Stimulated activated CD8-positive, alpha-beta memory T cell treated with anti-CD3 and anti-CD28 coated beads, Interleukin-7, amount 100 ng/mL, for 48 hours (primary cell): ENCODE data around the gene CRACDL.

ENCODE experiments used
- DNase-seq, 2 donors: peaks; one replicate each; pipeline ENCODE4 v3.0.0-alpha.2; 2020; ENCODE audit warnings: low read depth in 1 of 2; ENCODE audit errors: extremely low read depth in 1 of 2

CRACDL gene

GRCh38 chr2:98807221-98807620 lies 128.8 kb downstream of the CRACDL start:
- no peak for DNase-seq

DNA sequence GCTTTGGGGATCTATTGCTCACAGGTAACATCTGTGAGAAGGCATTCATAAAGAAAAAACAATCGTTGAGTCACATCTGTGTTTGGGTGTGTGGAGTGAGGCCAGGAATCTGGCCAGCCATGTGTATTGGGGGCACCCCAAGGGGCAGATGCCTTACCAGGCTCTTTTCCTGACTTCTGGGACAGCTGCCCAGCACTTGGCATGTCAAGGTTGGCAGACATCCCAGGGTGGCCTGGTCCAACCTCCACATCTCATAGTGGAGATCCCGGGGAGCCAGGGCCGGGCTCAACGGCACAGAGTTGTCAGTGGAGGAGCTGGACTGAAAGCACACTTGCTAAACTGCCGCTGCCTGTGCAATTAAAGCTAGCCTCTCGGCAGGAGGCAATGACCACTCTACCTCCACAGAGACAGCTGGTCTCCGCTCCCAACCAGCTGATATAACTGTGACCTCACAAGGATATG lies 129.8 kb downstream of the CRACDL start:
- DNase-seq: no peak

GRCh38 chr2:98805412-98806171 lies 130.4 kb downstream of the CRACDL start:
- no peak for DNase-seq

GRCh38 chr2:98804736-98805135 lies 131.3 kb downstream of the CRACDL start:
- no peak for DNase-seq

- no peak for DNase-seq
These were observed 131.8 kb downstream of the CRACDL start for GRCh38 chr2:98804265-98804650.

DNA sequence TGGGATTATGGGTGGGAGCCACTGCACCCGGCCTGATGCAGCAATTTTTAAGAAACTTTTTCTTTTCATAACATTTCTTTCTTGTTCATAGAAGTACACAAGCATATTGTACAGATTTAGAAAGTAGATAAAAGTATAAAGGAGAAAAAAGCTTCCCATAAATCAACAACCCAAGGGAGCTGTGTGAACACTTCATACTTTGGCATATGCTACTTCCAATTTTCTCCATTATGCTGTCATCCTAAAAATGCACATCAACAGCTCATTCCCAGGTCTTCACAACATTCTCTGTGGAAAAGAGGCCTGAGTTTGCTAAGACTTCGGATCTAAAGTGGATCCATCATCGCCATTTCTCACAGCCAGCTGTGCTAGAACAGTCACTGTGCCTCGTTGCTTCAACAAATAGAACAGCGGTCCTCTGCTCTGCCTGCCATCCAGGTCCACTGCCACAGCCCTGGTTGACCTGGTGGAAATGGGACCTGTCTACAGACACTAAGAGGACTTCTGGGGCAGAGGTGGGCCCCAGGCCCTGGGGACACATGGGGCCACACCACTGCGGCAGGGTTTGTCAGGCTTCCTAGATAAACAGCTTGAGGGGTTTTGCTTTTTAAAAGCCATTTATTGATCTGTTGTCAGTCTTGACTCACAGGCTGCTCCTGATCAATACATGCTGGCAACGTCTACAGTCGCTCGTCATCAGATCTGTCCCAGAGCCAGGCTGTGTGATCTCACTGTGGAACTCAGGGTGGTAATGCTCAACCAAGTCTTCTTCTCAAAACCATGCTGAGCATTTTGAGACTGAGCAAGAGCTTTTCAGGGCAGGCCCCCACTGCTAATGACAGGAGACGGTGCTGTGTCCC lies 132.4 kb downstream of the CRACDL start:
- DNase-seq: no peak

- DNase-seq: no peak
These were observed 133.7 kb downstream of the CRACDL start for GRCh38 chr2:98802344-98802743.

DNA sequence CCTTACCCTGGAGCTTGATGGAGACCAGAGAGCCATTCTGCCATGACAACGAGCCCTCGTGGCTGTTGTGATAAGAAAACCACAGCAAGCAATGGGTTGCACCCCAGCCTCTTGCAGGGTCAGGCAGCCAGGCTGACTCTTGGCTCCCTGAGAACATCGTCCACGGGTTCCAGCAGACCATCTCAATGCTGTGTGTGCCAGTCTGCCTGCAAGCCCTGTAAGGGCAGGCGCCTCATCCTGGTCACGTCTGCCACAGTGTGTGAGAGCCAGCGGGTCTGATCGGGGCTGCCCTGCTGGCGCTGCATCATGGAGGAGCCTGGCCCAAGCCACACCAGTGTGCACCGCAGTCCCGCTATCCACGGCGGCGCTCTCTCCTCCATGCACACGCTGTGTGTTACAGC lies 134.1 kb downstream of the CRACDL start:
- no peak for DNase-seq

DNA sequence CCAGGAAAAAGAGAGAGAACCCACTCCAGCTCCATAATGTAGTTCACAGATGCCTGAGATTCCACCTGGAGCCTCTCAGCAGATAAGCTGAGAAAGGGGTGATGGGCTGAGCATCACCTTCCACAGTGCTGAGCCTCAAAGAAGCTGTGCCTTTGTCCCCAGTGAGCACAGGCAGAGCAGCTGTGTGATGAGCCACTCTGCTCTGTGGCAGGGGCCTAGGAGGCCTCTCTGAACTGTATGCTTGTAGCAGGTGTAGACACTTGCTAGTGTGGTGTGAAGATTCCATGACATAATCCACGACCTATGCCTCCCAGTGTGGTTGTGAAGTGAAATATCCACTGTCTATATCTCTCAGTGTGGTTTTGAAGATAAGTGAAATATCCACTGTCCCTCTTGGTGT lies 134.7 kb downstream of the CRACDL start:
- no peak for DNase-seq

GRCh38 chr2:98800330-98801064 lies 135.5 kb downstream of the CRACDL start:
- DNase-seq: no peak

GRCh38 chr2:98799375-98800329 lies 136.4 kb downstream of the CRACDL start:
- DNase-seq: no peak

- DNase-seq: no peak
These were observed 139.1 kb downstream of the CRACDL start for GRCh38 chr2:98796775-98797544.

- no peak for DNase-seq
These were observed 139.9 kb downstream of the CRACDL start for GRCh38 chr2:98795891-98796676.

GRCh38 chr2:98793897-98794830 lies 141.9 kb downstream of the CRACDL start:
- no peak for DNase-seq

GRCh38 chr2:98793275-98793674 lies 142.8 kb downstream of the CRACDL start:
- no peak for DNase-seq

- DNase-seq: no peak
These were observed 145.8 kb downstream of the CRACDL start for GRCh38 chr2:98790221-98790620.

DNA sequence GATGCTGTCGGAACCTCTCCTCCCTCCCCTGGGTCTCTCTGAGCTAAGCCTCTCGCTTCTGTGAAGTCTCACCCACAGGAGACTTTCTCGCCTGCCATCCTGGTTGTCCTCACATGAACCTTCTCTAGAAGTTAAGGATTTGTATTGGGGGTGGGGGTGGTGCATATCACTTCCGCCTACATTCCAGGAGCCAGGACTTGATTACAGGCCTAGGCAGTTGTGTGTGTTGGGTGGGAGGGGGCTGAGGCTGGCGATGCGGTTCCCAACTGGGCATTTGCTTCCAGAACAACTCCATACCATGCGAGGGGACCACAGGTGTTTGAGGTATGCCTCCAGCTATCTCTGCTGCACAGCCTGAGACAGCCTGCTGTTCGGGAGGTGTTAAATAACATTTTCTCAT lies 148.3 kb downstream of the CRACDL start:
- no peak for DNase-seq

- no peak for DNase-seq
These were observed 149.8 kb downstream of the CRACDL start for GRCh38 chr2:98786179-98786578.
